ENCODE data around the gene TAF9. TPM values are rescaled to one million over a fixed set of nuclear protein-coding genes. Genes with fewer than 3 reads are reported as not detected.

Gene TAF9
- total RNA-seq, 1 donor from 2014 or later: 59.9 TPM

- H3K27ac Mint-ChIP-seq: no peak overlapping the region
- no peaks in the 10 kb centered on the region for H3K36me3 Mint-ChIP-seq
- H3K9me3 Mint-ChIP-seq: no peaks in the 10 kb centered on the region
- DNase-seq (ENCODE audit: extremely low spot score, unreplicated experiment): no peak
- no peak overlapping the region for H3K4me3 Mint-ChIP-seq
- no peaks in the 10 kb centered on the region for H3K27me3 Mint-ChIP-seq
- H3K4me1 Mint-ChIP-seq (ENCODE audit: unreplicated experiment): peaks cover 4% of the 10 kb centered on the region
- no peak for TF ChIP-seq CTCF (conservative IDR thresholded peaks at IDR 0.05)
Observed at GRCh38 chr5:69317391-69317790, 51.9 kb downstream of the TAF9 start.

- no peak for TF ChIP-seq CTCF (conservative IDR thresholded peaks at IDR 0.05)
- DNase-seq (ENCODE audit: extremely low spot score, unreplicated experiment): no peak
- no peaks in the 10 kb centered on the region for H3K9me3 Mint-ChIP-seq
- H3K36me3 Mint-ChIP-seq: no peaks in the 10 kb centered on the region
- no peaks in the 10 kb centered on the region for H3K27me3 Mint-ChIP-seq
- no peak overlapping the region for H3K4me3 Mint-ChIP-seq
- no peak overlapping the region for H3K27ac Mint-ChIP-seq
- peaks cover 4% of the 10 kb centered on the region for H3K4me1 Mint-ChIP-seq (ENCODE audit: unreplicated experiment)
Observed at GRCh38 chr5:69315972-69316371, 53.3 kb downstream of the TAF9 start.

Other genes with a start within 250 kb of the TAF9 start
- 66.8 and 169 TPM in 2 replicates for gene CCNB1, start 202.4 kb downstream of the TAF9 start, total RNA-seq (ENCODE audit: low replicate concordance)
- gene CENPH, start 179.9 kb downstream of the TAF9 start, total RNA-seq (ENCODE audit: low replicate concordance): 10.2 and 27.0 TPM in 2 replicates
- 27.3 and 35.8 TPM in 2 replicates for gene CDK7, start 134.6 kb downstream of the TAF9 start, total RNA-seq (ENCODE audit: low replicate concordance)
- gene CCDC125, start 36.7 kb downstream of the TAF9 start, total RNA-seq (ENCODE audit: low replicate concordance): 5.5 and 6.9 TPM in 2 replicates
- gene AK6, start within 50 bp of the TAF9 start, total RNA-seq (ENCODE audit: low replicate concordance): 29.9 and 30.8 TPM in 2 replicates
- gene RAD17, start 298 bp upstream of the TAF9 start, total RNA-seq (ENCODE audit: low replicate concordance): 19.6 and 30.9 TPM in 2 replicates
- gene MARVELD2, start 45.6 kb upstream of the TAF9 start, total RNA-seq (ENCODE audit: low replicate concordance): 26.1 and 62.5 TPM in 2 replicates
- 57.5 and 135 TPM in 2 replicates for gene OCLN, start 123.3 kb upstream of the TAF9 start, total RNA-seq (ENCODE audit: low replicate concordance)
- gene GTF2H2C, start 190.7 kb upstream of the TAF9 start, total RNA-seq (ENCODE audit: low replicate concordance): 23.6 and 40.7 TPM in 2 replicates